ENCODE results near the gene HS3ST6.
"Not testable (repeated sequence)": the region's sequence is repeated elsewhere in the genome, so short reads cannot be mapped to it uniquely, and the experiment has no call there.

The HS3ST6 gene

GRCh38 chr16:1918351-1919326 lies at the start of gene HS3ST6:
HS3ST6 (minus strand) TSS chr16:1918415; CDS start chr16:1918323, 92 bp downstream.
- no peak within 1 kb of the TSS for H3K4me3 Mint-ChIP-seq
- H3K4me1 Mint-ChIP-seq (ENCODE audit: low read depth) = peaks cover 3% of the 10 kb centered on the region
- no peak for DNase-seq
- H3K27me3 Mint-ChIP-seq = peaks cover 79% of the 10 kb centered on the region
- H3K36me3 Mint-ChIP-seq (ENCODE audit: low read depth) = no peaks in the 10 kb centered on the region
- H3K27ac Mint-ChIP-seq = no peak within 1 kb of the TSS
- no peaks in the 10 kb centered on the region for H3K9me3 Mint-ChIP-seq

- Mint-ChIP-seq H3K36me3 (ENCODE audit: low read depth) (peaks cover 64% of the 10 kb centered on the region), H3K4me3 (peak within 1 kb of the TSS; percentile 87), H3K27me3 (no peaks in the 10 kb centered on the region), H3K27ac (peak within 1 kb of the TSS; percentile 94), H3K9me3 (no peaks in the 10 kb centered on the region), H3K4me1 (ENCODE audit: low read depth) (peaks cover 34% of the 10 kb centered on the region)
- no peak for DNase-seq
Measured at GRCh38 chr16:1966460-1966859, 48.2 kb upstream of the HS3ST6 start, which contains the start of gene RNF151. RNF151 (plus strand) TSS chr16:1966856; CDS start chr16:1966882, 26 bp downstream.

- Mint-ChIP-seq H3K36me3 (ENCODE audit: low read depth) (peaks cover 71% of the 10 kb centered on the region), H3K27ac (peak overlapping the region; percentile 94), H3K9me3 (no peaks in the 10 kb centered on the region), H3K4me3 (peak overlapping the region; percentile 87), H3K27me3 (no peaks in the 10 kb centered on the region), H3K4me1 (ENCODE audit: low read depth) (peaks cover 37% of the 10 kb centered on the region)
- no peak for DNase-seq
Measured at GRCh38 chr16:1965396-1966001, 47.3 kb upstream of the HS3ST6 start.

- Mint-ChIP-seq H3K4me3 (peak within 1 kb of the TSS; percentile 87), H3K36me3 (ENCODE audit: low read depth) (peaks cover 77% of the 10 kb centered on the region), H3K4me1 (ENCODE audit: low read depth) (peaks cover 37% of the 10 kb centered on the region), H3K27me3 (no peaks in the 10 kb centered on the region), H3K9me3 (no peaks in the 10 kb centered on the region), H3K27ac (peak within 1 kb of the TSS; percentile 94)
- peak; percentile 99 for DNase-seq
Measured at GRCh38 chr16:1964506-1965395, 46.5 kb upstream of the HS3ST6 start, which contains the start of gene RPS2. RPS2 (minus strand) TSS chr16:1964826; CDS start chr16:1964625, 201 bp downstream.

- Mint-ChIP-seq H3K36me3 (ENCODE audit: low read depth) (peaks cover 81% of the 10 kb centered on the region), H3K4me1 (ENCODE audit: low read depth) (peaks cover 39% of the 10 kb centered on the region)
- no peak for DNase-seq
Measured at GRCh38 chr16:1963806-1964505, 45.7 kb upstream of the HS3ST6 start.

GRCh38 chr16:1962161-1963153 lies 44.2 kb upstream of the HS3ST6 start:
- peak overlapping the region; percentile 87 for H3K4me3 Mint-ChIP-seq
- not testable (repeated sequence) for H3K27me3 Mint-ChIP-seq, H3K9me3 Mint-ChIP-seq
- DNase-seq = peak; percentile 50
- H3K4me1 Mint-ChIP-seq (ENCODE audit: low read depth) = peaks cover 43% of the 10 kb centered on the region
- H3K27ac Mint-ChIP-seq = peak overlapping the region; percentile 94
- H3K36me3 Mint-ChIP-seq (ENCODE audit: low read depth) = peaks cover 72% of the 10 kb centered on the region

More at GRCh38 chr16:1963806-1964505, 45.7 kb upstream of the HS3ST6 start:
- peak overlapping the region; percentile 87 for H3K4me3 Mint-ChIP-seq
- H3K9me3 Mint-ChIP-seq = no peaks in the 10 kb centered on the region
- peak overlapping the region; percentile 94 for H3K27ac Mint-ChIP-seq
- H3K27me3 Mint-ChIP-seq = no peaks in the 10 kb centered on the region

GRCh38 chr16:1961651-1962067 lies 43.4 kb upstream of the HS3ST6 start:
- H3K4me3 Mint-ChIP-seq = peak overlapping the region; percentile 87
- H3K36me3 Mint-ChIP-seq (ENCODE audit: low read depth) = peaks cover 65% of the 10 kb centered on the region
- H3K9me3 Mint-ChIP-seq = no peaks in the 10 kb centered on the region
- DNase-seq = peak; percentile 63
- no peaks in the 10 kb centered on the region for H3K27me3 Mint-ChIP-seq
- H3K4me1 Mint-ChIP-seq (ENCODE audit: low read depth) = peaks cover 43% of the 10 kb centered on the region
- H3K27ac Mint-ChIP-seq = peak overlapping the region; percentile 94

GRCh38 chr16:1960665-1961630 lies 42.7 kb upstream of the HS3ST6 start:
- no peaks in the 10 kb centered on the region for H3K9me3 Mint-ChIP-seq

GRCh38 chr16:1959269-1960039 lies 41.2 kb upstream of the HS3ST6 start, which contains the start of gene NDUFB10:
NDUFB10 (plus strand) TSS chr16:1959538; CDS start chr16:1959625, 87 bp downstream.
- Mint-ChIP-seq H3K27ac (peak within 1 kb of the TSS; percentile 94), H3K4me1 (ENCODE audit: low read depth) (peaks cover 38% of the 10 kb centered on the region), H3K27me3 (no peaks in the 10 kb centered on the region), H3K4me3 (peak within 1 kb of the TSS; percentile 87), H3K9me3 (no peaks in the 10 kb centered on the region), H3K36me3 (ENCODE audit: low read depth) (peaks cover 50% of the 10 kb centered on the region)
- peak; percentile 96 for DNase-seq

More at GRCh38 chr16:1960665-1961630, 42.7 kb upstream of the HS3ST6 start:
- Mint-ChIP-seq H3K27me3 (no peaks in the 10 kb centered on the region), H3K27ac (peak overlapping the region; percentile 94), H3K4me3 (peak overlapping the region; percentile 87), H3K36me3 (ENCODE audit: low read depth) (peaks cover 64% of the 10 kb centered on the region), H3K4me1 (ENCODE audit: low read depth) (peaks cover 43% of the 10 kb centered on the region)
- DNase-seq = peak; percentile 77

- Mint-ChIP-seq H3K9me3 (no peaks in the 10 kb centered on the region), H3K4me1 (ENCODE audit: low read depth) (peaks cover 37% of the 10 kb centered on the region), H3K27ac (peak overlapping the region; percentile 94), H3K4me3 (peak overlapping the region; percentile 87), H3K27me3 (no peaks in the 10 kb centered on the region), H3K36me3 (ENCODE audit: low read depth) (peaks cover 44% of the 10 kb centered on the region)
- DNase-seq = no peak
Measured at GRCh38 chr16:1958715-1959268, 40.6 kb upstream of the HS3ST6 start.

GRCh38 chr16:1958143-1958491 lies 39.9 kb upstream of the HS3ST6 start:
- H3K27me3 Mint-ChIP-seq, H3K9me3 Mint-ChIP-seq, H3K27ac Mint-ChIP-seq, H3K4me3 Mint-ChIP-seq, DNase-seq: not testable (repeated sequence)
- Mint-ChIP-seq H3K36me3 (ENCODE audit: low read depth) (peaks cover 37% of the 10 kb centered on the region), H3K4me1 (ENCODE audit: low read depth) (peaks cover 34% of the 10 kb centered on the region)

Data from activated T-cell treated with anti-CD3 and anti-CD28 coated beads, Interleukin-2, amount 50 U/mL, for 24 hours (primary cell).